Keratinocyte (primary cell): ENCODE data around the gene INAFM2.

ENCODE experiments used
- EZH2 ChIP-seq: IDR thresholded peaks from one replicate; pipeline ENCODE4 v1.6.1; 2012; ENCODE audit warnings: inconsistent platforms, mild to moderate bottlenecking, low read length, moderate library complexity
- TF ChIP-seq, protein P1 (sequence below), 3 experiments: IDR thresholded peaks in 1 of 3; conservative IDR thresholded peaks in 1 of 3; optimal IDR thresholded peaks in 1 of 3; 2 replicates in 2 of 3; 3 replicates in 1 of 3; pipeline versions ENCODE3 to v1.5.1; 2011; ENCODE audit warnings: low read length in 3 of 3, mild to moderate bottlenecking in 3 of 3, moderate library complexity in 2 of 3, control low read depth in 1 of 3, inconsistent platforms in 1 of 3; ENCODE audit not compliant: insufficient read depth in 2 of 3; ENCODE audit errors: extremely low read depth in 1 of 3

DNA sequence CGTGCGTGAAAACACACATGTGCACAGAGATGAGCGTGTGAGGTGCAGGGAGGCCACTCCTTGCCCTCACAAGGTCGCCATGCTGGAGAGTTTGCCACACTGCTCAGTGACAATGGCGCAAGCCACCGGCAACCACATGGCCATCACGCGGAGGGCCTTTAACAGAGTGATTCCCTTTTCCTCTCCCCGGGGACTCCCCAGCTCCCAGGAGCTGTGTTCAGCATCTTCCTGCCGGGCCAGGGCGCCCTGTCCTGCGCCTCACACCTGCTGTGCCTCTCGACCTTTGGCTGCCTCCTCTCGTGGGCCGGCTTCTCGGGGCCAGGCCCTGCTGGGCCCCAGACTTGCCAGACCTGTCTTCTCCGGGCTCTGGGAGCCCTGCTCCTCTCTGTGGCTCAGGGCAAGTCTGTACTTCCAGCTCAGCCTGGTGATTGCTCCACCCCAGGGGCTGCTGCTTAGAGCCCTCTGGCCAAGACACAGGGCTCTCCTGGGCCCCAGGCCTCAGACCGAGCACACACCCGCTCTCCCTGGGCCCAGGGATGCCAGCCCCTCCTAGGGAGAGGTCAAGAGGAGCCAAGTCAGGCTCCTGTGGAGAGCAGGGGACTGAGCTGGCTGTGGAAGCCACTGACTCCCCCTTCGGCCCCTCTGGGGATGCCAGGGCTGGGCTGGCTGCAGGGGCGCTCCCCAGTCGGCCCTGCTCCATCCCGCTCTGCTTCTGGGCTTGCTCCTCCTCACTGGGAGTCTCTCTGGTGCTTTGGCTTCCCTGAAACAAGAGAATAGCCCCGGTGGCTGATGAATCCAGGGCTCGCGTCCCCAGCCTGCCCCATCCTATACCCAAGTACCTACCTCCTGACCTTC, 11.7 kb downstream of the INAFM2 start:
- TF ChIP-seq, protein P1, sequence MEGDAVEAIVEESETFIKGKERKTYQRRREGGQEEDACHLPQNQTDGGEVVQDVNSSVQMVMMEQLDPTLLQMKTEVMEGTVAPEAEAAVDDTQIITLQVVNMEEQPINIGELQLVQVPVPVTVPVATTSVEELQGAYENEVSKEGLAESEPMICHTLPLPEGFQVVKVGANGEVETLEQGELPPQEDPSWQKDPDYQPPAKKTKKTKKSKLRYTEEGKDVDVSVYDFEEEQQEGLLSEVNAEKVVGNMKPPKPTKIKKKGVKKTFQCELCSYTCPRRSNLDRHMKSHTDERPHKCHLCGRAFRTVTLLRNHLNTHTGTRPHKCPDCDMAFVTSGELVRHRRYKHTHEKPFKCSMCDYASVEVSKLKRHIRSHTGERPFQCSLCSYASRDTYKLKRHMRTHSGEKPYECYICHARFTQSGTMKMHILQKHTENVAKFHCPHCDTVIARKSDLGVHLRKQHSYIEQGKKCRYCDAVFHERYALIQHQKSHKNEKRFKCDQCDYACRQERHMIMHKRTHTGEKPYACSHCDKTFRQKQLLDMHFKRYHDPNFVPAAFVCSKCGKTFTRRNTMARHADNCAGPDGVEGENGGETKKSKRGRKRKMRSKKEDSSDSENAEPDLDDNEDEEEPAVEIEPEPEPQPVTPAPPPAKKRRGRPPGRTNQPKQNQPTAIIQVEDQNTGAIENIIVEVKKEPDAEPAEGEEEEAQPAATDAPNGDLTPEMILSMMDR (optimal IDR thresholded peaks at IDR 0.05 in 1 of 3, IDR thresholded peaks at IDR 0.05 in 1 of 3, conservative IDR thresholded peaks at IDR 0.05 in 1 of 3; ENCODE audit: extremely low read depth in 1 of 3, insufficient read depth in 2 of 3, low read length in 3 of 3) = no peak
- no peak for TF ChIP-seq EZH2
